Ovary (tissue), 3 donors: ENCODE measurements around the gene LEKR1.

Experiments
- POLR2A ChIP-seq: fragments of 450-650 bp; IDR thresholded peaks from one replicate; pipeline ENCODE4 v1.6.1; 2017; ENCODE audit warnings: antibody characterized with exemption, mild to moderate bottlenecking, moderate library complexity
- TF ChIP-seq, protein P1 (sequence below), 3 donors: fragments of 450-650 bp in 2 of 3; fragments of 200-600 bp in 1 of 3; IDR thresholded peaks; one replicate each; pipeline versions ENCODE4 v1.5.1 to v1.8.0; 2016 to 2022; ENCODE audit warnings: antibody characterized with exemption in 3 of 3, mild to moderate bottlenecking in 1 of 3
- donor health status: DM: no; HTN: no; CAD: no.

DNA sequence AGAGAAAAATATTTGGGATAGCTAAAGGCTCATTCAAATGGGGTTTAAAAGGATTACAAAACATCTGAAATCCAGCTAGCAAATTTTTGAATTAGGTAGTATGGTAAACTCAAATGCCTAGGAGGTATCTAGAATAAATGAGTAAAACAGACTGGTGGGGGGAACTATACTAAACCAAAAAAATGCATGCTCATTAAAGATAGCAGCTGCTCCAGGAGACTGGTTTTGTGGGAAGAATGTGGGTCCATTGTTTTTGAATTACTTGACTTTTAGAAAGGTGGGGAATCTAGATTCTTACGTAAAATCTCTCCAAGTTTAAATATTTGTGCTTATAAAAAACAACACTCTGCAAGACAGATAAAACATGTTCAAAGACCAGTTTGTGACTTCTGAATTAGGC is 73.8 kb downstream of the LEKR1 start:
- TF ChIP-seq, protein P1, sequence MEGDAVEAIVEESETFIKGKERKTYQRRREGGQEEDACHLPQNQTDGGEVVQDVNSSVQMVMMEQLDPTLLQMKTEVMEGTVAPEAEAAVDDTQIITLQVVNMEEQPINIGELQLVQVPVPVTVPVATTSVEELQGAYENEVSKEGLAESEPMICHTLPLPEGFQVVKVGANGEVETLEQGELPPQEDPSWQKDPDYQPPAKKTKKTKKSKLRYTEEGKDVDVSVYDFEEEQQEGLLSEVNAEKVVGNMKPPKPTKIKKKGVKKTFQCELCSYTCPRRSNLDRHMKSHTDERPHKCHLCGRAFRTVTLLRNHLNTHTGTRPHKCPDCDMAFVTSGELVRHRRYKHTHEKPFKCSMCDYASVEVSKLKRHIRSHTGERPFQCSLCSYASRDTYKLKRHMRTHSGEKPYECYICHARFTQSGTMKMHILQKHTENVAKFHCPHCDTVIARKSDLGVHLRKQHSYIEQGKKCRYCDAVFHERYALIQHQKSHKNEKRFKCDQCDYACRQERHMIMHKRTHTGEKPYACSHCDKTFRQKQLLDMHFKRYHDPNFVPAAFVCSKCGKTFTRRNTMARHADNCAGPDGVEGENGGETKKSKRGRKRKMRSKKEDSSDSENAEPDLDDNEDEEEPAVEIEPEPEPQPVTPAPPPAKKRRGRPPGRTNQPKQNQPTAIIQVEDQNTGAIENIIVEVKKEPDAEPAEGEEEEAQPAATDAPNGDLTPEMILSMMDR (IDR thresholded peaks at IDR 0.05): no peak
- TF ChIP-seq POLR2A: no peak
